Stimulated activated CD4-positive, alpha-beta T cell treated with anti-CD3 and anti-CD28 coated beads, TNF-alpha, amount 100 ng/mL, for 1 hour (primary cell): ENCODE measurements around the gene PSME3IP1.
"Not testable (repeated sequence)": the region's sequence is repeated elsewhere in the genome, so short reads cannot be mapped to it uniquely, and the experiment has no call there.

Source experiments
- DNase-seq, 3 donors: peaks; one replicate each; pipeline ENCODE4 v3.0.0-alpha.2; 2020; ENCODE audit warnings: low read depth in 3 of 3, low spot score in 1 of 3

The PSME3IP1 gene, protein sequence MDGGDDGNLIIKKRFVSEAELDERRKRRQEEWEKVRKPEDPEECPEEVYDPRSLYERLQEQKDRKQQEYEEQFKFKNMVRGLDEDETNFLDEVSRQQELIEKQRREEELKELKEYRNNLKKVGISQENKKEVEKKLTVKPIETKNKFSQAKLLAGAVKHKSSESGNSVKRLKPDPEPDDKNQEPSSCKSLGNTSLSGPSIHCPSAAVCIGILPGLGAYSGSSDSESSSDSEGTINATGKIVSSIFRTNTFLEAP

DNA sequence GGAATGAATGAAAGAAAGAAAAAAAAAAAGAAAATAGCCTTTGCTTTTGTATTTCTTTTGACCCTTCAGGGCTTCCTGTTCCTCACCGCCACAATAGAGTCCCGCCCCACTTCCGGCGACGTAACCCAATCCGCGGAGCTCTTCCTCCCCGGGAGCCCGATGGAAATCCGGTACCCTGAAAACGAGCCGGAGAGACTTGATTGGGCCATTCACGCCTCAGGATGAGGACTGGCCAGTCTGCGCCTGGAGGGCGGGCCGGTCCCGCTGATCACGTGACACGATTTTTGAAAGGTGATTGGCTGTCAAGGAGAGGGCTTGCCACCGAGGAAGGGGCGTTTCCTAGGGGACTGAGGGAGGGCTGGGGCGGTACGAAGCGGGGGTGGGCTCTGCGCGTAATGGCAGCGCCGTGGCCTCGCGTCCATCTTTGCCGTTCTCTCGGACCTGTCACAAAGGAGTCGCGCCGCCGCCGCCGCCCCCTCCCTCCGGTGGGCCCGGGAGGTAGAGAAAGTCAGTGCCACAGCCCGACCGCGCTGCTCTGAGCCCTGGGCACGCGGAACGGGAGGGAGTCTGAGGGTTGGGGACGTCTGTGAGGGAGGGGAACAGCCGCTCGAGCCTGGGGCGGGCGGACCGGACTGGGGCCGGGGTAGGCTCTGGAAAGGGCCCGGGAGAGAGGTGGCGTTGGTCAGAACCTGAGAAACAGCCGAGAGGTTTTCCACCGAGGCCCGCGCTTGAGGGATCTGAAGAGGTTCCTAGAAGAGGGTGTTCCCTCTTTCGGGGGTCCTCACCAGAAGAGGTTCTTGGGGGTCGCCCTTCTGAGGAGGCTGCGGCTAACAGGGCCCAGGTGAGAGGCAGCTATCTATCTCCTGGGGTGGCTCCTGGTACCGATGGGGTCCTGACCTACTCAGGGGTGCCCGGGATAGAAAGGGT, at the start of gene PSME3IP1, which contains the start of gene RSPRY1:
Gene PSME3IP1 (minus strand): TSS at position 95 of the 927 bp plus-strand sequence. CDS start 12,185 bp downstream, outside the sequence.
Gene RSPRY1 (plus strand): TSS at position 385 of the 927 bp plus-strand sequence. CDS start 18,330 bp downstream, outside the sequence.
- DNase-seq, result peak; percentile 90 to 98 (median 97)

DNA sequence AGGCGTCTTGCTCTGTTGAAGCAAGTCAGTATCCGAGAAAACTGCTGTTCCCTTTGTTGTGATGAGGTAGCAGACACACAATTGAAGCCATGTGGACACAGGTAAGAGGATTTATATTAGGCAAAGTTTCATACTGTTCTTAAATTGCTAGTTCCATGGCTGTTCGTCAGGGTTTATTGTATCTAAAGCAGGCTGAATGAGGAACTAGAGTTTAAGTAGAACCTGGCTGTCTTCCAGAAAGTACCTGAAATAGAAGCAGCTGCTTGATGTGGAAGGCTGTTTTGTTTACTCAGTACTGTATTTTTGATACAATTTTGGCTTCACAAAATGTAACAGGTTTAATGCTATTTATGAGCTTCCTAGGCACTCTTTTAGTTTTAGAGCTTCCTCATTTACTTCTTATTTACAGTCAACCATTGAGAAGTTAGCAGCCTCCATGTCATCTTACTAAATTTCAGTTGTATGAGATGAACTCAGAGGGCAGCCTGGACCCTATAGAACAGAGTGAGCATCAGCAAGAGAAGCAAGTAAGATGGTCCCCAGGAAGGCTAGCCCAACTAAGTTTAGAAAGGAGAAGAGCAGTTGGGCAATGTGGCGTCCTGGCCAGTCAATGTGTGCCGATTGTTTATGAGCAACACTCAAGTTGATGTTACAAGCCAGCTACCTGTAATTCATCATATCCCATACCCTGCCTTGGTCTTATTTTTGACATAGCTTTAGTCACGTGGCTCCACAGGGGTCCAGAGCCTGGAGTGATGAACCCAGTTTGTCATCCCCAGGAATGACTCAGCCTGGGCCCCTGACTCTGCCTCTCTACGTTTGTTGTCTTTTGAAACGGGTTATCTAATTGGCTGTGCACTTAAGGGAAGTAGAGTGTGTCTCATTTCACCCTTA, 49.5 kb upstream of the PSME3IP1 start:
- no peak for DNase-seq

DNA sequence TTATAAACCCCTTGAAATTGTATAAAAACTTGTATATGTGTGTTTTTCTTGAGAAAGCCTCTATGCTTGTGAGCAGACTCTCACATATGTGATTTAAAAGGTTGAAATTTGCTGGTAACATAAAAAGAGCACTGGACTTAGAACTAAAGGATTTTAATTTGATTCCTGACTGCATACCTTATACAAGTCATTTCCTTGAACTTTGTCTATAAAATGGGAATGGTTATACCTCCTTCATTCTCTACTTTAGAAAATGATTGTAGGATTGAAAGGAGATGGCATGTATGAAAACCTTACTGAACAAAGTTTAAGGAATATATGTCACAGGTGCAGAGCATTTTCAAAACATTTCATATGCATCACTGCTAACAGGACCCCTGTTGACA, 48.9 kb upstream of the PSME3IP1 start:
- no peak for DNase-seq

DNA sequence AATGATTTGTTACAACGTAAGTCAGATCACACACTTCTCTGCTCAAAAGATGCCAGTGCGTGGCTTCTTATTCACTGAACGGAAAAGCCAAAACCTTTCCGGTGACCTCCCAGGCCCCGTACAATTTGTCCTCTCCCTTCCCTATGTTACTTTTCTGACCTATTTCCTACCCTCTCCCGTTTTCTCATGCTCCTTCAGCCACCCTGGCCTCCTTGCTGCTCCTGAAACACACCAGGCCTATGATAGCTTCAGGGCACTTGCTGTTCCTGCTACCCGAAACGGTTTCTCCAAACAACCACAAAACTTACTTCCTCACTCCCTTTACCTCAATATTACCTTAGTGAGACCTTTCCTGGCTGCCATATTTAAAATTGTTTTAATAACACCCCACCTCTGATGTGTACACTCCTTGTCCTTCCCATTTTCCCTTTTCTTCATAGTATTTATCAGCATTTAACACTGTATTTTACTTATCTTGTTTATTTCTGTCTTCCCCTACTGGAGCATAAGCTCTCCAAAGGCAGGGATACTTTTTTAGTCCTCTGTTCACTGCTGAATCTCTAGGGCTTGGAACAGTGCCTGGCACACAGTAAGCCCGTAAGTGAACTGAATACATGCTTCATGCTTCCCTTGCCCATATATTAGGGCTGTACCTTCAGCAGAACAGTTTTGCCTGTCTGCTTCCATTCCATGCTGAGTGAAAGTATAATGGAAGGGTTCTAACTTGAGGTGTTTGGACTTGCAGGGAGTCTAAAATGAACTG, 48.3 kb upstream of the PSME3IP1 start:
- no peak for DNase-seq

DNA sequence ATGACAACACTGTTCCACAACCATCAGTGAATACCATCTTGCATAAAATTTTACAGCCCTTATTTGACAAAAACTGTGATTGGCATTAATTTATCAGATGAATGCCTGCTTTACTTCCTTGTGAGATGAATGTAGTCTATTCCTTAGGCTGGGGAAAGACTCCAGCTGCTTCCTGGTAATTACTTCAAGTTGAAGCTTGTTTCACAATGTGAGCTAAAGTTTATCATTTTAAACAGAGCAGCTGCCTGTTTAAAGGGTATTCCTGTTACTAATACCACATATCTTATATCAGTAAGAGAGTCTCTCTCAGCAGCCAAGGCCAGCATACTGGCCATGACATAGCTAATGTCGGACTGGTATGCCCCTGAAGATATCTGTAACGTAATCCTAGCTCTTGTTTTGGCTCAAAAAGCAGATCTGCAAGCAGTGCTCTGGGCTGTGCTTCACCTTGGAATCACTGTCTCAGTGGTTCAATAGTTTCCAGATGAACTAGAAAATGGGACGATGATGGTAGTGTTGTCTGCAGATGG, 46.0 kb upstream of the PSME3IP1 start:
- DNase-seq, result no peak

DNA sequence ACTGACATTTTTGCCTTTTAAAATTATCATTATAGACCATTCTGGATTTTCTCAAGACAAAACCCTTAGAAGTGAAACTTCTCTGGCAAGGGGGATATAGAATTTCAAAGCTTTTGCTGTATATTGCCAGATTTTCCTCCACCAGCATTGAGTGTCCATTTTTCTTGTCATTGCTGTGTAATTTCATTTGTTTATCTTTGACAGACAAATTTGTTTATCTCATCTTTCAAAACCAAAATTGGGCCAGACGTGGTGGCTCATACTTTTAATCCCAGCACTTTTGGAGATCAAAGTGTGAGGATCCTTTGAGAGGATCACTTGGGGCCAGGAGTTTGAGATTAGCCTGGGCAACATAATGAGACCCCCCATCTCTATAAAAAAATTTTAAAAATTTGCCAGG, 43.2 kb upstream of the PSME3IP1 start:
- DNase-seq, result no peak

DNA sequence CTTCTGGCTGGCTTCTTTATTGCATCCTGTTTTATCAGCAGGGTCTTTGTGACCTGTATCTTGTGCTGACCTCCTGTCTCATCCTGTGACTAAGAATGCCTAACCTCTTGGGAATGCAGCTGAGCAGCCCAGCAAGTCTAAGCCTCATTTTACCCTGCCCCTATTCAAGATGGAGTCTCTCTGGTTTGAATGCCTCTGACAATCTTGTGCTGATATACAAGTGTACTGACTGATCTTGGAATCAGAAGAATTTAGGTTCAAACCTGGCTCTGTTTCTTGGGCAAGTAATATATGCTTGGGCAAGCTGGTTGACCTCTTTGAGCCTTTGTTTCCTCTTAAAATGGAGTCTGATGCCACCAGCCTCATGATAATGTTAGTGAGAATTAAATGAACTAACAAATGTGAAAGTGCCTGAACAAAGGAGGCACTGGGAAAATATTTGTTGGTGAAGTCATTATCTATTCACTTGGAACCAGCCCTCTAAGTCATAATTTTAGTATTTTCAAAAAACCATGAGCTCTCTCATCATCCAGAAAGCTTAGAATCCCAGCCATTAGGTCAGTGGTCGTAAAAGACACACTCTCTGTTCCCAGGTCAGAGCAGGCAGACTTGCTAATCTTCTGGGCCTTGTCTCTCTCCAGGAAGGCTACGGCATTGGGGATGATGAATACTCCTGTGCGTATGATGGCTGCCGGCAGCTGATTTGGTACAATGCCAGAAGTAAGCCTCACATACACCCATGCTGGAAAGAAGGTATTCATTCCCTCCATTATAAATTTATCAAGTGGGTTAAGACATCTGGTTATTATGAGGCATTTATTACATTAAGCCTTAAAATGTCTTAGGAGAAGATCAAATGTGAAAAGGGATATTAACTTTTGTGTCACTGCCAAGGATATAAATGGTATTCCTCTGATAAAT, 41.1 kb upstream of the PSME3IP1 start:
- no peak for DNase-seq

DNA sequence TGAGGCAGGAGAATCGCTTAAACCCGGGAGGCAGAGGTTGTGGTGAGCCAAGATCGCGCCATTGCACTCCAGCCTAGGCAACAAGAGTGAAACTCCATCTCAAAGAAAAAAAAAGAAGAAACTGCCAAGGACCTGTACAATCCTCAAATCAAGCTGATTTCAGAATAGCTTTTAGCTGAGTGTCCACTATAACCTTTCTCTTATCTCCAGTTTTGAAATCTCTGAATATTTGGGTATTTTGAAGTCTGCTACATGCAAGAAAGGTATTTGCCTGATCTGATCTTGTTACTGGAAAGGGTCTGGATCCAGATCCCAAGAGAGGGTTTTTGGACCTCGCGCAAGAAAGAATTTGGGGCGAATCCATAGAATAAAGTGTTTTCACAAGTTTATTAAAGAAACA, 40.1 kb upstream of the PSME3IP1 start:
- DNase-seq, result no peak

DNA sequence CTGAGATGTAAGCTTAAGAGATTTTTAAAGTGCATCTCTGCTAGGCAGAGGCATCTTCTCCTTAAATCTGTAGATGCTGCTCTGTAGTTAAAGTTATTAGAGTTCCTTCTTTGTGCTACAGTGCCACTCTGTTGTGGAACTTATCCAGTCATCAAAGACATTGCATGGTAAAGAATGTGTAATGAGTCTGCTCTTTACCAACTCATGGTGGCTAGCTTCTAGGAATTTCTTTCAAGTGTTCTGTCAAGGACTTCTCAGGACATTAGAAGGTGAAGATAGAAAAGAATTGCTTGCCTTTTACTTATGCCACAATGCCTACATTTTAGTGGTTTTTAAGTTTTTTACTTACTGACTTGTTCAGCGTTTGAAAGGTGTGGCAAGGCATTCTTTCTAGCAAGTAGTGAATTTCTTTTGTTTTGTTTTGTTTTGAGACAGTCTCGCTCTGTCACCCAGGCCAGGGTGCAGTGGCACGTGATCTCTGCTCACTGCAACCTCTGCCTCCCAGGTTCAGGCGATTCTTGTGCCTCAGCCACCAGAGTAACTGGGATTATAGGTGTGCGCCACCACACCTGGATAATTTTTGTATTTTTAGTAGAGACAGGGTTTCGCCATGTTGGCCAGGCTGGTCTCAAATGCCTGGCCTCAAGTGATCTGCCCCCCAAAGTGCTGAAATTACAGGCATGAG, 39.0 kb upstream of the PSME3IP1 start:
- no peak for DNase-seq

DNA sequence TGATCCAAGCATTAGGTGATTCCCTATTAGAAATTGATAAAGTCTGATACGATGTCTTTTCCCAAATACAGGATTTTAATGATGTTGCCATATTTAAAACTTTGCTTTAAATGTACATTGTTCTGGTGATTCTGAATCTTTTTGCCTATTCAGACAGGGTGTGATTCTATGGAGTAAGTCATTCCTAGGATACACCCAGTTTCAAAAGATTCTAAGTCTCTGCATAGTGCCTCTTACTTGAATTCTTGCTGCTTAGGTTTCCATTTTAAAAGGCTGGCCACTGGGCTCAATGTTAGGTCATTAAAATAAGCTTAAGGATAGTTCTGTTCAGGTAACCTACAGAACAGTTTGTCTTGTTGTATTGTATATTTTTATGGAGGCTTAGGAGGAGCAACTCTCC, 37.2 kb upstream of the PSME3IP1 start:
- DNase-seq, result no peak

DNA sequence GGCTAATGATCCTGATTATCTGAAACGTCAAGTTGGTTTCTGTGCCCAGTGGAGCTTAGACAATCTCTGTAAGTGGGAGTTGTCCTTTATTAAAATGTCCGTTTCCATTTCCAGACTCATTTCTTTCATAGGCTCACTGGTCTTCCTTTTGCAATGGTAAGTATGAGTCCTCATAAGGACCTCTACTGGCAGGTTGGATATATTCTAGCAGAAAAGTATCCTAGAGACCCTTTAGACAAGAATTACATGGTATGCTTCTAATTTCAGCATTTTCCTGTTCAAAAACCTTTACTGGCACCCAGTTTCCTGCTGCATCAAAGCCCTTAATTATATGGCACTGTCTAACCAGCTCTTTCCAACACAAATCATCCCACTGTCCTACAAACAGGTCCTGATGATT, 31.1 kb upstream of the PSME3IP1 start:
- no peak for DNase-seq

DNA sequence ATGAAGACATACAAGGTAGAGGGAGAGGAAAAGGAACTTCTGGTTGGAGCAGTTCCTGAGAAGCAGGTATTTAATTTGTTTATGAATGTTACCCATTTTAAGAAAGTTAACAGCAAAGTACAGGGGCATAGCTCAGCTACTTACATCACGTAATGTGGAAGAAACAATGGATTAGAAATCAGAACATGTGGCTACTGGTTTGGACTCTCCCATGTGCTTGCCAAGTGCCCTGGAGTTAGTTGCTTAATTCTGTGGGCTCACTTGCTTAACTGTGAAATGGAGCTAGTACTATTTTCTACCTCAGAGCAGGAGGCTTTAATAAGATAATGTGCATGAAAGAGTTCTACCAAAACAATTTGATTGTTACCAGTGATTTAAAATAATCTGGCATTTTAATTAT, 27.6 kb upstream of the PSME3IP1 start:
- no peak for DNase-seq

DNA sequence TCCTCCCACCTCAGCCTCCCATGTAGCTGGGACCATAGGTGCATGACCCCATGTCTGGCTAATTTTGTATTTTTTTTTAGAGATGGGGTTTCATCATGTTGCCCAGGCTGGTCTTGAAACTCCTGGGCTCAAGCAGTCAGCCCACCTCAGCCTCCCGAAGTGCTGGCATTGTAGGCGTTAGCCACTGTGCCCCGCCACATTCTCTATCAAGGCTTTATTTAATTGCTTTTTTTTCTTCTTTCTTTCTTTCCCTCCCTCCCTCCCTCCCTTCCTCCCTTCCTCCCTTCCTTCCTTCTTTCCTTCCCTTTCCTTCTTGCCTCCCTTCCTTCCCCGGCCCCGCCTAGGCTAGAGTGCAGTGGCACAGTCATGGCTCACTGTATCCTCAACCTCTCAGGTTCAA, 23.9 kb upstream of the PSME3IP1 start:
- no peak for DNase-seq

DNA sequence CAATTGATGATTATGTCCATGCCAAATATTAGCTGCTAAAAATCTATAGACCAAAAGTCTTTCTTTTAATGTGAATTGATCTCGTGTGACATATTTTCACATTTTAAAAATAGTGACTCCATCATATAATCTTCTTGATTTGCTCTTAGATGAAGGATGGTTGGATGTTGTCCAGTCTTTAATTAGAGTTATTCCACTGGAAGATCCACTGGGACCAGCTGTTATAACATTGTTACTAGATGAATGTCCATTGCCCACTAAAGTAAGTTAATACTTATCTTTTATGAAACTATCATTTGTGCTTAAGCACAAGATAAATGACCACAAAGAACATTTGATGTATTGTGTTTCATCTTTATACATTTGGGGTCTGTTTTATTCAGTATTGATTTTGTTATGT, 23.1 kb upstream of the PSME3IP1 start:
- DNase-seq, result no peak

DNA sequence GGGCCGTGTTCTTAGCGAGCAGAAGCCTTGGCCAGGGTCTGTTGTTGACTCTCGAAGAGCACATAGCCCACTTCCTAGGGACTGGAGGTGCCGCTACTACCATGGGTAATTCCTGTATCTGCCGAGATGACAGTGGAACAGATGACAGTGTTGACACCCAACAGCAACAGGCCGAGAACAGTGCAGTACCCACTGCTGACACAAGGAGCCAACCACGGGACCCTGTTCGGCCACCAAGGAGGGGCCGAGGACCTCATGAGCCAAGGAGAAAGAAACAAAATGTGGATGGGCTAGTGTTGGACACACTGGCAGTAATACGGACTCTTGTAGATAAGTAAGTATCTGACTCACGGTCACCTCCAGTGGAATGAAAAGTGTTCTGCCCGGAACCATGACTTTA, 18.8 kb upstream of the PSME3IP1 start:
- no peak for DNase-seq

DNA sequence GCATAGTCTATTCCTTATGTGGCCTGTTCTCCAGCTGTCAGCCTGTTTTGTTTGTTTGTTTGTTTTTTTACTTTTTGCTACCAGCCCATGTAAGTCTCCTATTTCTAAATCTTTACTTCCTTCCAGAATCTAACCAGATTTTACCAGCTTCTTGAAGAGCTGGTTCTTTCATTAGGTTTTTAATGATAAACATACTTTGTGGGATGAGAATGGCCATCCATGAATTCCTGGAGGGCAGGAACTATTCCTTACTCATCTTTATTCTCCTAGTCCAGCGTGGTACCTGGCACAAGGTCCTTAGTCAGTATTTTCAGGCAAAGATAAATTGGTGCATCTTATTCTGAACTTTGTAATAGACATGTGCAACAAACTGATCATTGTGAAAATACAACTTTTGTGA, 17.6 kb upstream of the PSME3IP1 start:
- DNase-seq, result no peak

DNA sequence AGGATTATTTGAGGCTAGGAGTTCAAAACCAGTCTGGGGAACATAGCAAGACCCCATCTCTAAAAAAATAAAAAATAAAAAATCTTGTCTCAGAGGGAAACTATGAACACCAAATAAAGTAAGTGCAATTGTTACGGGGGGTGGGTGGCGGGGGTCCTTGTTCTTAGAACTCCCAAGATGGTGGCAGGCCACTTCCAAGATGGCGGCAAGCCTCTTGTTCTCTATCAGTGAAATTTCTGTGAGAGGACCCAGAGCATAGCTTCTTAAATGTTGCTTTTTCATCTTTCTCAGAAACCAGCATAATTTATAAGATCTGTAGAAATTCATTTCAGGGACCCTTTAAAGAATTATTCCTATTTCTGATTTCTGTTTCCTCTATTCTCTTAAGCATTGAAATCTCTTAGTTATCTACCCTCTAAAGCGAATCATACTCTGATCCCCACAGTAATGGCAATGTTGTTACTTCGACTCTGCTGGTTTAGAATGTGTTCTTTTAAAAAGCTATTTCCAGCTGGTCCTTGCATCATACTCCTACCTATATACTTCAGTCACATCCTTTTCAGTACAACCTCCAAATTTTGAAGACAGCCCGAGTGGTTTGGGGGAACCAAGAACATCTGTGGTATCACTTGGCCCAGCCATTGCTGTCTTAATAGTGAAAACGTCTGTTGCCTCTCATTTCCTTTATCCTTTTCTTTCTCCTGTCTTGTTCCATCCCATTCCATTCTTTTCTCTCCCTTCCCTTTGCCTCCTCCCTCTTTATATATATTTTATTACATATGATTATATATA, 16.5 kb upstream of the PSME3IP1 start:
- DNase-seq, result no peak

DNA sequence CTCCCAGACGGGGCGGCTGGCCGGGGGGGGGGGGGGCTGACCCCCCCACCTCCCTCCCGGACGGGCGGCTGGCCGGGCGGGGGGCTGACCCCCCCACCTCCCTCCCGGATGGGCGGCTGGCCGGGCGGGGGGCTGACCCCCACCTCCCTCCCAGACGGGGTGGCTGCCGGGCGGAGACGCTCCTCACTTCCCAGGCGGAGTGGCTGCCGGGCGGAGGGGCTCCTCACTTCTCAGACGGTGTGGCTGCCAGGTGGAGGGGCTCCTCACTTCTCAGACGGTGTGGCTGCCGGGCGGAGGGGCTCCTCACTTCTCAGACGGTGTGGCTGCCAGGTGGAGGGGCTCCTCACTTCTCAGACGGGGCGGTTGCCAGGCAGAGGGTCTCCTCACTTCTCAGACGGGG, 15.1 kb upstream of the PSME3IP1 start:
- DNase-seq, result not testable (repeated sequence)
